NK-92 (cell line): ENCODE results near the gene F2RL3.
"Not testable (repeated sequence)": the region's sequence is repeated elsewhere in the genome, so short reads cannot be mapped to it uniquely, and the experiment has no call there.

Source experiments
- DNase-seq: peaks from one replicate; lab custom pipeline; 2025; ENCODE audit not compliant: unreplicated experiment; lab: John Stamatoyannopoulos, UW

F2RL3 gene

GRCh38 chr19:16919496-16919895, 30.7 kb downstream of the F2RL3 start:
- DNase-seq: no peak

- no peak for DNase-seq
These were observed 32.2 kb downstream of the F2RL3 start for GRCh38 chr19:16920816-16921529.

GRCh38 chr19:16921766-16922591, 33.2 kb downstream of the F2RL3 start:
- DNase-seq: no peak

GRCh38 chr19:16922592-16922934, 33.8 kb downstream of the F2RL3 start:
- DNase-seq: no peak

GRCh38 chr19:16922949-16923348, 34.1 kb downstream of the F2RL3 start:
- no peak for DNase-seq

GRCh38 chr19:16927883-16928282, 39.1 kb downstream of the F2RL3 start:
- no peak for DNase-seq

- DNase-seq: no peak
These were observed 39.6 kb downstream of the F2RL3 start for GRCh38 chr19:16928351-16928750.

- DNase-seq: no peak
These were observed 40.1 kb downstream of the F2RL3 start for GRCh38 chr19:16928916-16929315.

GRCh38 chr19:16930753-16931152, 42.0 kb downstream of the F2RL3 start:
- DNase-seq: no peak

- no peak for DNase-seq
These were observed 42.5 kb downstream of the F2RL3 start for GRCh38 chr19:16931306-16931705.

- no peak for DNase-seq
These were observed 45.7 kb downstream of the F2RL3 start for GRCh38 chr19:16934489-16934888.

GRCh38 chr19:16936901-16937300, 48.1 kb downstream of the F2RL3 start:
- DNase-seq: no peak

- DNase-seq: not testable (repeated sequence)
These were observed 49.0 kb downstream of the F2RL3 start for GRCh38 chr19:16937796-16938195.

GRCh38 chr19:16938211-16938610, 49.4 kb downstream of the F2RL3 start:
- DNase-seq: no peak

- DNase-seq: not testable (repeated sequence)
These were observed 51.3 kb downstream of the F2RL3 start for GRCh38 chr19:16940063-16940462.

- DNase-seq: no peak
These were observed 51.8 kb downstream of the F2RL3 start for GRCh38 chr19:16940626-16941025.
